HCT116 (cell line): ENCODE results near the gene ANO3. TPM values are rescaled to one million over a fixed set of nuclear protein-coding genes. Genes with fewer than 3 reads are reported as not detected.

Experiments used
- ATAC-seq: fragments of 200-7000 bp; cut with Tn5 transposase; 2 replicates; pipeline ENCODE4 v1.9.1; 2020; ENCODE audit warnings: mild to moderate bottlenecking, moderate library complexity
- BruUV-seq: library from RNA; stranded (reverse); fragments of 400-500 nt; replicated peaks from 2 replicates; lab custom pipeline; 2021; lab: Mats Ljungman, UMichigan
- CTCF ChIA-PET: fragments of 300-600 bp; sonication (Branson Sonifier 250); formaldehyde crosslinking; loops from one replicate; lab custom pipeline; 2021; ENCODE audit warnings: antibody characterized with exemption; lab: Charles Lee
- POLR2A ChIA-PET: fragments of 300-600, 350-600 bp; sonication (Branson Sonifier 250); formaldehyde crosslinking; loops from one replicate; lab custom pipeline; 2021; ENCODE audit warnings: antibody characterized with exemption; lab: Charles Lee
- RAD21 ChIA-PET, 2 experiments: fragments of 300-600 bp; sonication (Branson Sonifier 250); formaldehyde crosslinking; loops; one replicate each; lab custom pipeline; 2023; ENCODE audit warnings: low total read pairs in 2 of 2; ENCODE audit not compliant: uncharacterized antibody in 2 of 2, unreplicated experiment in 2 of 2, low non-redundant PET in 1 of 2; lab: Charles Lee
- DNase-seq: peaks from one replicate; pipeline ENCODE4 v3.0.0-alpha.2; 2010; ENCODE audit warnings: low read depth, low spot score
- H2AFZ ChIP-seq: fragments of 200-600 bp; shearing (Covaris generic), sonication (generic); 2 replicates; pipeline ENCODE4 v1.6.1; 2017; ENCODE audit warnings: low read depth, mixed run types, mixed read lengths, antibody characterized with exemption, low read length; ENCODE audit not compliant: poor library complexity, severe bottlenecking
- H3K27ac ChIP-seq: 2 replicates; pipeline ENCODE4 v1.5.1; 2012; ENCODE audit warnings: low read depth, low read length
- H3K27me3 ChIP-seq: fragments of 200-600 bp; sonication (generic); 2 replicates; pipeline ENCODE4 v1.6.1; 2016; ENCODE audit warnings: mixed run types, low read length, mixed read lengths; ENCODE audit not compliant: insufficient read depth
- H3K36me3 ChIP-seq, 2 experiments: fragments of 200-500 bp in 1 of 2; fragments of 200-600 bp in 1 of 2; sonication (Bioruptor generic) in 1 of 2; sonication (generic) in 1 of 2; 2 replicates each; pipeline versions ENCODE4 v1.5.1 to v1.6.1; 2014 to 2016; ENCODE audit warnings: low read length in 2 of 2, inconsistent platforms in 1 of 2, mixed read lengths in 1 of 2, mixed run types in 1 of 2; ENCODE audit not compliant: insufficient read depth in 2 of 2, control insufficient read depth in 1 of 2
- H3K4me1 ChIP-seq, 2 experiments: fragments of 200-600 bp in 1 of 2; sonication (generic) in 1 of 2; 2 replicates each; pipeline versions ENCODE4 v1.5.1 to v1.6.1; 2012 to 2017; ENCODE audit warnings: low read length in 2 of 2, inconsistent platforms in 1 of 2, mild to moderate bottlenecking in 1 of 2, mixed read lengths in 1 of 2, mixed run types in 1 of 2, moderate library complexity in 1 of 2; ENCODE audit not compliant: insufficient read depth in 2 of 2, control insufficient read depth in 1 of 2
- H3K4me2 ChIP-seq: fragments of 200-600 bp; sonication (generic); 2 replicates; pipeline ENCODE4 v1.6.1; 2017; ENCODE audit warnings: mixed run types, low read length, mixed read lengths
- H3K4me3 ChIP-seq, 2 experiments: fragments of 200-600 bp in 1 of 2; sonication (generic) in 1 of 2; replicated peaks in 1 of 2; 2 replicates each; pipeline ENCODE4 v1.5.1; 2011 to 2016; ENCODE audit warnings: low read length in 2 of 2, control low read depth in 1 of 2, low read depth in 1 of 2, mild to moderate bottlenecking in 1 of 2, mixed read lengths in 1 of 2, mixed run types in 1 of 2
- H3K79me2 ChIP-seq: fragments of 200-600 bp; sonication (generic); 2 replicates; pipeline ENCODE4 v1.6.1; 2017; ENCODE audit warnings: mild to moderate bottlenecking, mixed run types, low read length, moderate library complexity, mixed read lengths; ENCODE audit not compliant: insufficient read depth
- H3K9ac ChIP-seq: fragments of 200-600 bp; sonication (generic); 2 replicates; pipeline ENCODE4 v1.6.1; 2016; ENCODE audit warnings: low read length, mixed read lengths
- H3K9me2 ChIP-seq: fragments of 200-600 bp; sonication (generic), shearing (Covaris generic); 2 replicates; pipeline ENCODE4 v1.6.1; 2017; ENCODE audit warnings: mixed run types, mild to moderate bottlenecking, moderate library complexity; ENCODE audit not compliant: insufficient read depth
- H3K9me3 ChIP-seq, 2 experiments: fragments of 200-500 bp in 1 of 2; fragments of 200-600 bp in 1 of 2; sonication (Bioruptor generic) in 1 of 2; sonication (generic) in 1 of 2; 2 replicates each; pipeline ENCODE4 v1.6.1; 2014 to 2017; ENCODE audit warnings: low read length in 2 of 2, mixed read lengths in 2 of 2, inconsistent platforms in 1 of 2, low read depth in 1 of 2, mild to moderate bottlenecking in 1 of 2, mixed run types in 1 of 2, moderate library complexity in 1 of 2; ENCODE audit not compliant: control insufficient read depth in 1 of 2, insufficient read depth in 1 of 2
- H4K20me1 ChIP-seq: fragments of 200-600 bp; sonication (generic), shearing (Covaris generic); 2 replicates; pipeline ENCODE4 v1.6.1; 2017; ENCODE audit warnings: mixed run types, mild to moderate bottlenecking, moderate library complexity; ENCODE audit not compliant: insufficient read depth
- CBX3 ChIP-seq: IDR thresholded peaks from 2 replicates; pipeline ENCODE4 v1.6.1; 2012; ENCODE audit warnings: low read depth
- CTCF ChIP-seq, 3 experiments: fragments of 200-600 bp in 1 of 3; sonication (generic) in 1 of 3; IDR thresholded peaks in 2 of 3; conservative IDR thresholded peaks in 1 of 3; 2 replicates each; pipeline ENCODE4 v1.5.1; 2012 to 2017; ENCODE audit warnings: low read depth in 2 of 3, low read length in 2 of 3, antibody characterized with exemption in 1 of 3, borderline replicate concordance in 1 of 3, control low read depth in 1 of 3, mild to moderate bottlenecking in 1 of 3, mixed read lengths in 1 of 3, mixed run types in 1 of 3, moderate library complexity in 1 of 3; ENCODE audit not compliant: insufficient read depth in 1 of 3
- EGR1 ChIP-seq: IDR thresholded peaks from 2 replicates; pipeline ENCODE4 v1.6.1; 2012; ENCODE audit warnings: low read depth
- ELF1 ChIP-seq: IDR thresholded peaks from 2 replicates; pipeline ENCODE4 v1.6.1; 2012; ENCODE audit warnings: low read depth, borderline replicate concordance
- EZH2 ChIP-seq: fragments of 200-600 bp; sonication (generic); IDR thresholded peaks from 2 replicates; pipeline ENCODE4 v1.6.1; 2017; ENCODE audit warnings: antibody characterized with exemption, mixed run types
- EZH2phosphoT487 ChIP-seq: fragments of 200-600 bp; IDR thresholded peaks from 2 replicates; pipeline ENCODE4 v1.6.1; 2018; ENCODE audit warnings: antibody characterized with exemption, borderline replicate concordance
- FOSL1 ChIP-seq: IDR thresholded peaks from 2 replicates; pipeline ENCODE4 v1.6.1; 2012; ENCODE audit warnings: low read depth
- JUND ChIP-seq: IDR thresholded peaks from 2 replicates; pipeline ENCODE4 v1.6.1; 2012
- POLR2A ChIP-seq: IDR thresholded peaks from 2 replicates; pipeline ENCODE4 v1.7.0; 2011; ENCODE audit warnings: borderline replicate concordance; ENCODE audit not compliant: insufficient read depth, insufficient read length; ENCODE audit errors: extremely low read depth
- POLR2AphosphoS5 ChIP-seq: IDR thresholded peaks from 2 replicates; pipeline ENCODE4 v1.6.1; 2011; ENCODE audit warnings: mild to moderate bottlenecking, low read depth, low read length, moderate library complexity
- RAD21 ChIP-seq: IDR thresholded peaks from 2 replicates; pipeline ENCODE4 v1.6.1; 2012; ENCODE audit warnings: low read depth, mild to moderate bottlenecking
- SP1 ChIP-seq: IDR thresholded peaks from 2 replicates; pipeline ENCODE4 v1.6.1; 2012; ENCODE audit warnings: low read depth
- SRF ChIP-seq: IDR thresholded peaks from 2 replicates; pipeline ENCODE4 v1.6.1; 2012; ENCODE audit warnings: low read depth
- YY1 ChIP-seq: IDR thresholded peaks from 2 replicates; pipeline ENCODE4 v1.6.1; 2011; ENCODE audit warnings: low read length, low read depth, moderate library complexity, mild to moderate bottlenecking; ENCODE audit not compliant: insufficient replicate concordance; ENCODE audit errors: extremely low read depth
- ZFX ChIP-seq: fragments of 450-650 bp; IDR thresholded peaks from 2 replicates; pipeline ENCODE4 v1.6.1; 2017
- ZNF274 ChIP-seq: fragments of 200-500 bp; sonication (Bioruptor generic); IDR thresholded peaks from 2 replicates; pipeline ENCODE4 v1.6.1; 2014; ENCODE audit warnings: mild to moderate bottlenecking, low read depth, low read length, inconsistent platforms
- intact Hi-C: fragments of 100-400 bp; cut with micrococcal nuclease; formaldehyde crosslinking; loops from 2 replicates; pipeline ENCODE4 v1.10.0; 2022
- total RNA-seq: library from RNA; stranded (reverse); gene quantifications from one replicate; pipeline ENCODE4 v1.2.1, GENCODE V29; 2021; ENCODE audit not compliant: unreplicated experiment
- TF ChIP-seq, protein P1 (sequence below): IDR thresholded peaks from 2 replicates; pipeline ENCODE4 v1.6.1; 2012; ENCODE audit warnings: low read depth
- TF ChIP-seq, protein P2 (sequence below): IDR thresholded peaks from 2 replicates; pipeline ENCODE4 v1.6.1; 2012

Gene ANO3
- total RNA-seq, 1 experiment from 2014 or later: not detected

DNA sequence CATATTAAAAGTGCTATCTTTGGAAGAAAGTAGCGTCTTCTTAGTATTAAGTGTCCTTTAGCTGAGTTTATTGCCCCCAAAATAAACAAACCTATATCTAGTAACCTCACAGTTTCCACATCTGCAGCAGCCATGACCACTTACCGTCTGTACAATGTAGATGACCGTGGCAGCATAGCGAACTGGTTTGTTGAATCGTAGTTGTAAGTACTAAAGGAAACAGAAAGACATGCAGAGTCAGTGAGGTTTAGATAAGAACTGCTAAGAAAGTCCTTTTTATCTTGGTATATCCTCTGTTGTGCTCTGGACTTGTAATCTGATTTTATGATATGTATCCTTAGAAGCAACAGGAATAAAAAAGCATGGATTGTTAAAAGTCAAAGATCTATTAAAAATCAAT lies 380.6 kb downstream of the ANO3 start:
- TF ChIP-seq, protein P1, sequence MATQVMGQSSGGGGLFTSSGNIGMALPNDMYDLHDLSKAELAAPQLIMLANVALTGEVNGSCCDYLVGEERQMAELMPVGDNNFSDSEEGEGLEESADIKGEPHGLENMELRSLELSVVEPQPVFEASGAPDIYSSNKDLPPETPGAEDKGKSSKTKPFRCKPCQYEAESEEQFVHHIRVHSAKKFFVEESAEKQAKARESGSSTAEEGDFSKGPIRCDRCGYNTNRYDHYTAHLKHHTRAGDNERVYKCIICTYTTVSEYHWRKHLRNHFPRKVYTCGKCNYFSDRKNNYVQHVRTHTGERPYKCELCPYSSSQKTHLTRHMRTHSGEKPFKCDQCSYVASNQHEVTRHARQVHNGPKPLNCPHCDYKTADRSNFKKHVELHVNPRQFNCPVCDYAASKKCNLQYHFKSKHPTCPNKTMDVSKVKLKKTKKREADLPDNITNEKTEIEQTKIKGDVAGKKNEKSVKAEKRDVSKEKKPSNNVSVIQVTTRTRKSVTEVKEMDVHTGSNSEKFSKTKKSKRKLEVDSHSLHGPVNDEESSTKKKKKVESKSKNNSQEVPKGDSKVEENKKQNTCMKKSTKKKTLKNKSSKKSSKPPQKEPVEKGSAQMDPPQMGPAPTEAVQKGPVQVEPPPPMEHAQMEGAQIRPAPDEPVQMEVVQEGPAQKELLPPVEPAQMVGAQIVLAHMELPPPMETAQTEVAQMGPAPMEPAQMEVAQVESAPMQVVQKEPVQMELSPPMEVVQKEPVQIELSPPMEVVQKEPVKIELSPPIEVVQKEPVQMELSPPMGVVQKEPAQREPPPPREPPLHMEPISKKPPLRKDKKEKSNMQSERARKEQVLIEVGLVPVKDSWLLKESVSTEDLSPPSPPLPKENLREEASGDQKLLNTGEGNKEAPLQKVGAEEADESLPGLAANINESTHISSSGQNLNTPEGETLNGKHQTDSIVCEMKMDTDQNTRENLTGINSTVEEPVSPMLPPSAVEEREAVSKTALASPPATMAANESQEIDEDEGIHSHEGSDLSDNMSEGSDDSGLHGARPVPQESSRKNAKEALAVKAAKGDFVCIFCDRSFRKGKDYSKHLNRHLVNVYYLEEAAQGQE: no peak
- TF ChIP-seq ZNF274 (no peak), POLR2AphosphoS5 (no peak), POLR2A (no peak), ZFX (no peak), CTCF (IDR thresholded peaks at IDR 0.05 in 2 of 3, conservative IDR thresholded peaks at IDR 0.05 in 1 of 3; ENCODE audit: borderline replicate concordance in 1 of 3, insufficient read depth in 1 of 3, low read depth in 2 of 3, low read length in 2 of 3) (no peak), EGR1 (no peak), FOSL1 (no peak), EZH2phosphoT487 (no peak), RAD21 (no peak), EZH2 (no peak), JUND (no peak), SRF (no peak), SP1 (no peak), YY1 (no peak), ELF1 (no peak), CBX3 (no peak)
- TF ChIP-seq, protein P2, sequence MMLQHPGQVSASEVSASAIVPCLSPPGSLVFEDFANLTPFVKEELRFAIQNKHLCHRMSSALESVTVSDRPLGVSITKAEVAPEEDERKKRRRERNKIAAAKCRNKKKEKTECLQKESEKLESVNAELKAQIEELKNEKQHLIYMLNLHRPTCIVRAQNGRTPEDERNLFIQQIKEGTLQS: no peak
- Histone ChIP-seq H3K27ac (no peak overlapping the region), H3K9me2 (no peaks in the 10 kb centered on the region), H3K4me1 (no peaks in the 10 kb centered on the region), H3K4me2 (no peak overlapping the region), H3K9me3 (peaks cover 6 to 13% of the 10 kb centered on the region in 2 experiments; a peak in 2 of 4 replicates), H2AFZ (no peak overlapping the region), H3K4me3 (no peak overlapping the region), H3K79me2 (no peaks in the 10 kb centered on the region), H3K27me3 (no peaks in the 10 kb centered on the region), H3K9ac (no peak overlapping the region), H4K20me1 (no peaks in the 10 kb centered on the region), H3K36me3 (no peaks in the 10 kb centered on the region)
- no peak for DNase-seq
- BruUV-seq: no TSS peak
- RAD21 ChIA-PET: no interaction called here
- POLR2A ChIA-PET: no interaction called here
- intact Hi-C loops: no loop called here
- ATAC-seq: no peak
- CTCF ChIA-PET: no interaction called here
